Astrocyte of the cerebellum (primary cell): ENCODE measurements around the gene OSBPL3.

Source experiments
- DNase-seq: peaks from one replicate; pipeline ENCODE4 v3.0.0-alpha.2; 2011; ENCODE audit warnings: low read depth
- H3K4me3 ChIP-seq: 2 replicates; pipeline ENCODE4 v1.5.1; 2011; ENCODE audit warnings: mild to moderate bottlenecking, low read depth, low read length, moderate library complexity
- CTCF ChIP-seq: IDR thresholded peaks from 2 replicates; pipeline ENCODE4 v1.5.1; 2012; ENCODE audit warnings: low read length, low read depth, moderate library complexity, mild to moderate bottlenecking; ENCODE audit errors: missing control alignments
- in situ Hi-C: cut with HindIII; loops from 2 replicates; pipeline ENCODE4 v1.10.0; 2017; ENCODE audit warnings: low sequenced_read_pairs

The OSBPL3 gene

GRCh38 chr7:24930856-24931255, 49.1 kb downstream of the OSBPL3 start:
- H3K4me3 ChIP-seq = no peak overlapping the region
- in situ Hi-C loops = no loop called here
- no peak for TF ChIP-seq CTCF
- no peak for DNase-seq

GRCh38 chr7:24926623-24927524, 53.1 kb downstream of the OSBPL3 start:
- no peak overlapping the region for H3K4me3 ChIP-seq
- no peak for DNase-seq
- no peak for TF ChIP-seq CTCF
- in situ Hi-C loops = no loop called here

GRCh38 chr7:24924375-24924774, 55.6 kb downstream of the OSBPL3 start:
- no peak for DNase-seq
- no peak for TF ChIP-seq CTCF
- no peak overlapping the region for H3K4me3 ChIP-seq
- in situ Hi-C loops = no loop called here

GRCh38 chr7:24923172-24923865, 56.7 kb downstream of the OSBPL3 start:
- H3K4me3 ChIP-seq = no peak overlapping the region
- TF ChIP-seq CTCF = no peak
- in situ Hi-C loops = no loop called here

GRCh38 chr7:24922099-24922773, 57.7 kb downstream of the OSBPL3 start:
- DNase-seq = no peak
- TF ChIP-seq CTCF = no peak
- no peak overlapping the region for H3K4me3 ChIP-seq
- in situ Hi-C loops = no loop called here

More at GRCh38 chr7:24923172-24923865, 56.7 kb downstream of the OSBPL3 start:
- DNase-seq = no peak

GRCh38 chr7:24921362-24921679, 58.7 kb downstream of the OSBPL3 start:
- no peak for DNase-seq
- in situ Hi-C loops = no loop called here
- TF ChIP-seq CTCF = no peak
- H3K4me3 ChIP-seq = no peak overlapping the region
